Activated CD4-positive, alpha-beta T cell treated with anti-CD3 and anti-CD28 coated beads for 36 hours (primary cell): ENCODE measurements around the gene CACNA1C. TPM values are rescaled to one million over a fixed set of nuclear protein-coding genes. Genes with fewer than 3 reads are reported as not detected.

Experiments used
- ATAC-seq: fragments of 200-7000 bp; cut with Tn5 transposase; one replicate; pipeline ENCODE4 v1.10.0; 2021; ENCODE audit warnings: mild to moderate bottlenecking, moderate library complexity
- CTCF ChIA-PET: fragments of 350-600 bp; sonication (Branson Sonifier 250); formaldehyde crosslinking; loops from one replicate; lab custom pipeline; 2021; ENCODE audit warnings: antibody characterized with exemption; lab: Charles Lee
- POLR2A ChIA-PET: fragments of 350-600 bp; sonication (Branson Sonifier 250); formaldehyde crosslinking; loops from one replicate; lab custom pipeline; 2021; ENCODE audit warnings: antibody characterized with exemption, inconsistent platforms; lab: Charles Lee
- DNase-seq: peaks from one replicate; pipeline ENCODE4 v3.0.0-alpha.2; 2020
- H3K27ac Mint-ChIP-seq: one replicate; pipeline ENCODE4 v1.8.0; 2021; ENCODE audit warnings: mixed read lengths
- H3K27me3 Mint-ChIP-seq: one replicate; pipeline ENCODE4 v1.8.0; 2021; ENCODE audit warnings: mixed read lengths
- H3K36me3 Mint-ChIP-seq: one replicate; pipeline ENCODE4 v1.8.0; 2021; ENCODE audit warnings: low read depth, mixed read lengths
- H3K4me1 Mint-ChIP-seq: one replicate; pipeline ENCODE4 v1.8.0; 2021; ENCODE audit warnings: mixed read lengths
- H3K4me3 Mint-ChIP-seq: one replicate; pipeline ENCODE4 v1.8.0; 2021; ENCODE audit warnings: mild to moderate bottlenecking, moderate library complexity, mixed read lengths
- H3K9me3 Mint-ChIP-seq: one replicate; pipeline ENCODE4 v1.8.0; 2021; ENCODE audit warnings: low read depth, mixed read lengths
- intact Hi-C, 2 experiments: fragments of 100-400 bp; cut with DNase I in 1 of 2; cut with micrococcal nuclease in 1 of 2; formaldehyde crosslinking; loops; one replicate each; pipeline versions ENCODE4 v1.14.2 to v1.15.1; 2022 to 2024; cut with DNase I, micrococcal nuclease
- total RNA-seq, 2 experiments: library from RNA; stranded (reverse); gene quantifications; one replicate each; pipeline ENCODE4 v1.2.3, GENCODE V29; 2021

CACNA1C gene
- total RNA-seq, 2 experiments from 2014 or later: 0.11 TPM

DNA sequence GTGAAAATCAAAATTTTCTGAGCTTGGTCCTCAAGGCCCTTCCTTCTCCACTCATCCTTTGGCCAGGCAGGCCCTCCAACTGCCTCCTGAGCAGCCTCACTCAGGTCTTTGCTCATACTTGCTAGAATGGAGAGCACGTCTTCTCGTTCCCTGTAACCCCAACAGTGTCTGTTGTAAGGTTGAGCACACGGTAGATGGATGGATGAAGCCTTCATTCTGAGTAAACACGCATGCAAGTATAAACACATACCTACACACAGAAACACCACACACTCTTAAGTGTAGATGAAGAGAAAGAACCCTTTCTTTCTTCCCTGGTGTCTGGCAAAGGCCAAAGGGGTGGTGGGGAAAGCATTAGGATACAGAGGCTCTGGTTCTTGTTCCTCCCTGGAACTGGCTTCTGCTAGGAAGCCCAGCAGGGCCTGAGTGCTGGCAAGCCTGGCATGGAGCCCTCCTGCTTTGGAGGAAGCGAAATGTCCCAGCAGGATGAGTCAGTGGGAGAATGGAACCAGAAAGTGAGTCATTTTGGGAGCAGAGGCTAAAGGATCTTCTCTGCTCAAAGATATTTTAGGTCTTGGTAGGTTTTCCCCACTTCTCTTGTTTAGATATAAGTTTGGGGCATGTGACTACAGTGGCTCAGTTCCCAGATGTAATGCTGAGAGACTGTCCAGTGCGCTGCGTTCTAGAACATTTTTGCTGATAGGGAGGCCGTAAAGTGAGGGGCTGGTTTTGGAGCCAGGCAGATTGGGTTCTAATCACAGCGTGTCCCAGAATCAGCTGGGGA, 127.4 kb downstream of the CACNA1C start:
- POLR2A ChIA-PET: no interaction called here
- intact Hi-C loops: no loop called here
- no peak overlapping the region for H3K27ac Mint-ChIP-seq
- ATAC-seq (no peak), DNase-seq (no peak)
- CTCF ChIA-PET: no interaction called here
- no peaks in the 10 kb centered on the region for H3K36me3 Mint-ChIP-seq
- no peaks in the 10 kb centered on the region for H3K9me3 Mint-ChIP-seq
- H3K4me3 Mint-ChIP-seq: no peak overlapping the region
- H3K4me1 Mint-ChIP-seq: peaks cover 4% of the 10 kb centered on the region
- peaks cover 9% of the 10 kb centered on the region for H3K27me3 Mint-ChIP-seq

DNA sequence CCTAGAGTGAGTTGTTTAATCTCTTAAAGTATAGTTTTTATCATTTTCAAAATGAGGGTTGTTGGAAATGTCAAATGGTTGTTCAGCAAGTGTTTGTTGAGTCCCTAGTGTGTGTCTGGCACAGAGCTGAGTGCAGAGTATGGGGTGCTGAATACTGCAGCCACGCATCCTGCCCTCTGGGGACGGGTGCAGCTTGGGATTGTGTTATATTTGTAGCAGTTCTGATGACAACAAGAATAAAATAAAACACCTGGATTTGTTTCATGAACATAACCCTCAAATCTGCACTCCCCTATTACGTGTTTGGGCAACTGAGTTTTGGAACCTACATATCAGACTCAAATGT, 127.9 kb downstream of the CACNA1C start:
- Mint-ChIP-seq H3K27ac (no peak overlapping the region), H3K27me3 (peaks cover 9% of the 10 kb centered on the region), H3K9me3 (no peaks in the 10 kb centered on the region), H3K4me1 (peaks cover 4% of the 10 kb centered on the region), H3K4me3 (no peak overlapping the region), H3K36me3 (no peaks in the 10 kb centered on the region)
- CTCF ChIA-PET: no interaction called here
- POLR2A ChIA-PET: no interaction called here
- intact Hi-C loops: no loop called here
- DNase-seq: no peak
- ATAC-seq: no peak

DNA sequence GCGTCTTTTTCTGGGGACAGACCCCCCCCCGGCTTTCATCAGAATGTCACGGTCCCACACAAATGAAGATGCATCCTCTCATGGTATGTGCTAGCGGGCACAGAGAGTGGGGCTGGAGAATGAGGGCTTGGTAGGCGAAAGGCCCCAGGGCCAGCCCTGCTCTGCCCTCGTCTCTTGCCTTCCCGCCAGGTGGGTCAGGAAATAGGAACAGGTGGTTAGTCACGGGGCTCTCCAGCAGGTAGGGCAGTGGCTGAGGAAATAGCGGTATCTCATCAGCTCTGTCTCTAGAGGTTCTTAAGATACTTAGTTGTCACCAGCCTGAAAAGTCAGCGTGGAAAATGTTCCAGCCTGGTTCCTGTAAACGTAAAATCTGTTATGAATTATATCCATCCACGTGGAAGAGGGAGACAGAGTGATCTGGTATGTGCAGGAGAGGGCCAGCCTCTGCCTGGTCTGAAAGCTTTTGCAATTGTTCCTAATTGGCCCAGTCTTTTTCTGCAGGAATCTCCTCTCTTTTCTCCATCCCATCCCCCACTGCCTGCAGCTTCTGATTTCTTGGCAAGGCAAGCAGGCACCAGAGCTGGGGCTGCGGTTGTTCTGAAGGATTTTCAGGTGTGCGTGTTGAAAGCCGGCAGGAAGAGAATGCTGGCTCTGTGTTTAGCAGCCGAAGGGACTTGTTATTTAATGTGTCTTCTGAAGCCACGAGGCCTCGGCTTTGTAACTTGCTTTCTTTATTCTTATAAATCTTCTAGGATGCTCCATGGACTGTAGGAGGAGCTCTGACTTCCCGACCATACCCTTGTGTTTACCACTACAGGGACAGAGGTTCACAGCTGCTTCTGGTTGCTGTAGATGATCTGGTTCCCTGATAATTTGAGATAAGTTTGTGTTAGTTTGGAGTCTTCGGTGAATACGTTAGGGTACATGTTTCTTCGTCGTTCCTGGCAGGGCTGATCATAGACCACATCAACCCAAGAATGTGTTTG, 131.1 kb downstream of the CACNA1C start:
- POLR2A ChIA-PET: no interaction called here
- peaks cover 6% of the 10 kb centered on the region for H3K27me3 Mint-ChIP-seq
- no peak overlapping the region for H3K4me3 Mint-ChIP-seq
- CTCF ChIA-PET: no interaction called here
- DNase-seq (no peak), ATAC-seq (no peak)
- H3K27ac Mint-ChIP-seq: no peak overlapping the region
- no peaks in the 10 kb centered on the region for H3K36me3 Mint-ChIP-seq
- no peaks in the 10 kb centered on the region for H3K9me3 Mint-ChIP-seq
- intact Hi-C loops: no loop called here
- peaks cover 4% of the 10 kb centered on the region for H3K4me1 Mint-ChIP-seq

DNA sequence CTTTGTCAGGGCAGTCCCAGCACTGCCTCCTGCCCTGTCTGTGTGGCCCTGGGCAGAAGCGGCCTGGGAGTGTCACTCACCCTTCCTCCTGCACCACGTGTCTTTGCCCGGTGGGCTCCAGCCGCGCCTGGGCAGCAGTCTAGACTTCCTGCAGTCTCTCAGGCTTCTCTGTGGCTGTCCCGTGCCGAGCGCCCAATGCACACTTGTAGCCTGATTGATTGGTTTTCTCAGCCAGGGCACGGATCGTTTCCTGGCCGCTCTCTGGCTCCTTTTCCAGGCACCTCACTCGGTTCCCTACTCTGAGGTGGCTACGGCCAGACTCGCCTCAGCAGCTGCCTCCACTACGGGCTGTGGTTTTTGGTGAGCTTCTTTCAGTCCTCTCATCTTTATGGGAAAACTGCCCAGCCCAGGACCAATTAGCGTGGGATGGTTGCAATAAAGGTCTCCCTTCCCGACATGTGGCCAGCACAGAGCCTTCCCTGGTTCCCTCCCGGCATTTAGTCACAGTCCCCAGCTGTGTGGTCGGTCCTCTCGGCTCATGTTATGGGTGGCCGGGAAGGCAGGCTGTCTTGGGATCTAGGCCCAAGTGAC, 133.1 kb downstream of the CACNA1C start:
- Mint-ChIP-seq H3K27me3 (peaks cover 6% of the 10 kb centered on the region), H3K4me1 (peaks cover 4% of the 10 kb centered on the region), H3K9me3 (no peaks in the 10 kb centered on the region), H3K4me3 (no peak overlapping the region), H3K36me3 (no peaks in the 10 kb centered on the region), H3K27ac (no peak overlapping the region)
- no peak for ATAC-seq
- POLR2A ChIA-PET: no interaction called here
- DNase-seq: no peak
- intact Hi-C loops: no loop called here
- CTCF ChIA-PET: no interaction called here

GRCh38 chr12:2187195-2187945, 134.6 kb downstream of the CACNA1C start:
- H3K4me1 Mint-ChIP-seq: peaks cover 4% of the 10 kb centered on the region
- intact Hi-C loops: no loop called here
- ATAC-seq (no peak), DNase-seq (no peak)
- H3K27me3 Mint-ChIP-seq: peaks cover 6% of the 10 kb centered on the region
- no peak overlapping the region for H3K27ac Mint-ChIP-seq
- no peaks in the 10 kb centered on the region for H3K9me3 Mint-ChIP-seq
- POLR2A ChIA-PET: no interaction called here
- H3K4me3 Mint-ChIP-seq: no peak overlapping the region
- CTCF ChIA-PET: no interaction called here
- no peaks in the 10 kb centered on the region for H3K36me3 Mint-ChIP-seq

DNA sequence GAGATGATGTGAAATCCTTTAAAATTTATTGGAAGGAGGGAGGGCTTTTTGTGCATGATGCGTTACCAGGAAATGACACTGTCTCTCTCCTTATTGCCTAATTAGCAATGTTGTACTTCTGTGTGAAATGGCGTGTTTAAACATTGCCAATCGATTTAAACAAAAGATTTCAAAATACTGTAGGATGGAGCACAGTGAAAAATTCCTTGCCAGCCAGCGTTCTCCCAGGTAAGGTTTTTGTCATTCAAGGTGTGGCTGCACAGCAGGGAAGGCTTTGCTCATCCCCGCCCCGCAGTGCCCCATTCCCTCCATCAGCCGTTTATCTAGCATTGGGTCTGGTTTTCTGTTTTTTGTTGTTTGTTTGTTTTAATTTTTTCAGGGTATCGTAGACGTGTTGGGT, 137.3 kb downstream of the CACNA1C start:
- CTCF ChIA-PET: no interaction called here

DNA sequence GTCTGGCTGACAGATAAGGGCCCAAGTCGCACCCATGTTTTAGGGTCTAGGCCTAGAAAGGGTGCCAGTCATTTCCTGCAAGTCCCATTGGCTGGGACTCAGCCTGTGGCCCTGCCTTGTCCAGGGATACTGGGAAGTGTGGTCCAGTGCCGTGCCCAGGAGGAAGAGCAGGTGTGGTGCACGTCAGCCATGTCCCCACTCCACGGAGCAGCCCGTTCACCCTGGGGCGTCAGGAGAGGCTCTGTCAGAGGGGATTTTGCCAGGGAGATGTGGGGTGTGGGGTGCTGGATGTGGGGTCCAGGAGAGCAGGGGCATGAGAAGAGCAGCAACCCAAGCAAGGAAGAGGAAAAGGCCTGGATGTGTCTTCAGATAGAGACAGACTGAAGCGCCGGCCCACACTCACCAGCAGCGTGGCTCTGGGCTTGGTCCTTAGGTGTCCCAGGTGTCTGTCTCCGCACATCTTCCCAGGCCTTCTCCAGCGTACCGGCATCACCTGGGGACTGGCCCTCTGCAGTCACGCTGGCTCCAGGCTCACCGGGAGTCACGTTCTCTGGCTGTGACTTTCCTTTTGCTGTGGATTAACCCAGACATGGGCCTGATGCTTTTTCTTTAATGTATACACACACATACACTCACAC, 138.2 kb downstream of the CACNA1C start:
- ChIA-PET CTCF (no interaction called here), POLR2A (no interaction called here)
- Mint-ChIP-seq H3K4me1 (no peaks in the 10 kb centered on the region), H3K36me3 (no peaks in the 10 kb centered on the region), H3K27ac (no peak overlapping the region), H3K27me3 (no peaks in the 10 kb centered on the region), H3K4me3 (no peak overlapping the region), H3K9me3 (no peaks in the 10 kb centered on the region)
- intact Hi-C loops: no loop called here
- DNase-seq: no peak
- ATAC-seq: no peak

More for the DNA sequence above, 137.3 kb downstream of the CACNA1C start:
- H3K27ac Mint-ChIP-seq: no peak overlapping the region
- POLR2A ChIA-PET: no interaction called here
- H3K9me3 Mint-ChIP-seq: no peaks in the 10 kb centered on the region
- intact Hi-C loops: no loop called here
- DNase-seq: no peak
- H3K4me1 Mint-ChIP-seq: no peaks in the 10 kb centered on the region
- no peaks in the 10 kb centered on the region for H3K27me3 Mint-ChIP-seq
- no peaks in the 10 kb centered on the region for H3K36me3 Mint-ChIP-seq
- H3K4me3 Mint-ChIP-seq: no peak overlapping the region
- no peak for ATAC-seq

- ATAC-seq (no peak), DNase-seq (no peak)
- Mint-ChIP-seq H3K36me3 (no peaks in the 10 kb centered on the region), H3K27ac (no peak overlapping the region), H3K4me3 (no peak overlapping the region), H3K27me3 (no peaks in the 10 kb centered on the region), H3K4me1 (no peaks in the 10 kb centered on the region), H3K9me3 (no peaks in the 10 kb centered on the region)
- intact Hi-C loops: no loop called here
- CTCF ChIA-PET: interaction anchor here (0.7 kb wide), 1 partner anchor 10 kb away, joined by 3 read pairs; no protein-coding TSS in a partner anchor
- POLR2A ChIA-PET: no interaction called here
These were observed 138.9 kb downstream of the CACNA1C start for GRCh38 chr12:2191534-2192153.

DNA sequence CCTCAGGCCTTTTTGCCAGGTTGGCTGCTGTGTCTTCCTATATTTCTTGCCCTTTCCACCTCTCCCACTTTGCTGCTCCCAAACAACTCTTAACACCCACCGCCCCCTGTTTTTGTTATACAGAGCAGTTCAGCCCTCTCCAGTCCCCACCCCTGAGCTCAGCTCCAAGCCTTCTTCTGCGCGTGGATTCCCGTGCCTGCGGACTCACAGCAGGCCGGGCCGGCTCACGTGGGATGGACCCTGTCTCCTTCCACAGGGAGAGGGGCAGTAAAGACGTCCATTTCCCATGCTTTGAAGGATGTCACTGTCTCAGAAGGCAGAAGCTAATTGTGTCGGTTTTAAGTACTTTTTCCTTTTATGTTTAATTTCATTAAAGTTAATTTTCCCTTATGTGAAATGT, 139.4 kb downstream of the CACNA1C start:
- intact Hi-C loops: no loop called here
- CTCF ChIA-PET: interaction anchor here (0.7 kb wide), 2 partner anchors 11 to 399 kb away, joined by 3 to 4 read pairs; no protein-coding TSS in a partner anchor

GRCh38 chr12:2194060-2194459, 141.3 kb downstream of the CACNA1C start:
- Mint-ChIP-seq H3K4me3 (no peak overlapping the region), H3K36me3 (no peaks in the 10 kb centered on the region), H3K9me3 (no peaks in the 10 kb centered on the region), H3K27me3 (no peaks in the 10 kb centered on the region), H3K4me1 (no peaks in the 10 kb centered on the region), H3K27ac (no peak overlapping the region)
- ChIA-PET CTCF (no interaction called here), POLR2A (no interaction called here)
- intact Hi-C loops: no loop called here
- no peak for ATAC-seq
- no peak for DNase-seq

More for the DNA sequence above, 139.4 kb downstream of the CACNA1C start:
- POLR2A ChIA-PET: no interaction called here
- ATAC-seq (no peak), DNase-seq (no peak)
- no peaks in the 10 kb centered on the region for H3K36me3 Mint-ChIP-seq
- H3K4me3 Mint-ChIP-seq: no peak overlapping the region
- H3K9me3 Mint-ChIP-seq: no peaks in the 10 kb centered on the region
- no peaks in the 10 kb centered on the region for H3K4me1 Mint-ChIP-seq
- H3K27ac Mint-ChIP-seq: no peak overlapping the region
- no peaks in the 10 kb centered on the region for H3K27me3 Mint-ChIP-seq
